HepG2 (cell line): Measurements from ENCODE around the gene STK11. TPM values are rescaled to one million over a fixed set of nuclear protein-coding genes. Genes with fewer than 3 reads are reported as not detected.

Source experiments
- AGO1 ChIP-seq: fragments of 200-400 bp; formaldehyde crosslinking; IDR thresholded peaks from 2 replicates; pipeline ENCODE4 v1.6.1; 2017; ENCODE audit warnings: mild to moderate bottlenecking, low read depth, low read length, moderate library complexity; ENCODE audit not compliant: poor library complexity, severe bottlenecking
- AGO2 ChIP-seq: fragments of 200-400 bp; formaldehyde crosslinking; optimal IDR thresholded peaks from 2 replicates; pipeline ENCODE3; 2017; ENCODE audit warnings: mild to moderate bottlenecking, low read depth, low read length, moderate library complexity
- ATF7 ChIP-seq, 2 experiments: fragments of 450-650 bp in 1 of 2; sonication (generic) in 1 of 2; formaldehyde crosslinking in 1 of 2; IDR thresholded peaks; 2 replicates each; pipeline versions ENCODE4 v1.4.0 to v1.6.1; 2016 to 2020; ENCODE audit warnings: antibody characterized with exemption in 1 of 2, mild to moderate bottlenecking in 1 of 2, missing genetic modification reagents in 1 of 2
- EEA1 ChIP-seq: sonication (generic); formaldehyde crosslinking; IDR thresholded peaks from 2 replicates; pipeline ENCODE4 v1.5.1; 2020; ENCODE audit warnings: mild to moderate bottlenecking, missing genetic modification reagents, borderline replicate concordance
- ELF1 ChIP-seq: sonication (generic); formaldehyde crosslinking; IDR thresholded peaks from 2 replicates; pipeline ENCODE4 v1.4.0; 2020; ENCODE audit warnings: missing genetic modification reagents
- FOXA3 ChIP-seq: IDR thresholded peaks from 2 replicates; pipeline ENCODE4 v1.6.1; 2016; ENCODE audit warnings: missing genetic modification reagents, missing compliant biosample characterization
- FOXO1 ChIP-seq: sonication (generic); formaldehyde crosslinking; IDR thresholded peaks from 2 replicates; pipeline ENCODE4 v1.4.0; 2020; ENCODE audit warnings: missing genetic modification reagents
- GATAD2A ChIP-seq: IDR thresholded peaks from 2 replicates; pipeline ENCODE4 v1.6.1; 2016
- GTF2F1 ChIP-seq: fragments of 150-350 bp; IDR thresholded peaks from 2 replicates; pipeline ENCODE4 v1.6.1; 2014; ENCODE audit warnings: low read length
- HDAC6 ChIP-seq: fragments of 200-600 bp; sonication (generic); IDR thresholded peaks from 2 replicates; pipeline ENCODE4 v1.7.0; 2017; ENCODE audit warnings: mild to moderate bottlenecking, antibody characterized with exemption, low read length, low read depth
- JUND ChIP-seq: sonication (generic); formaldehyde crosslinking; IDR thresholded peaks from 2 replicates; pipeline ENCODE4 v1.8.0; 2022; ENCODE audit warnings: mild to moderate bottlenecking, missing genetic modification reagents
- MEIS2 ChIP-seq: sonication (generic); formaldehyde crosslinking; IDR thresholded peaks from 2 replicates; pipeline ENCODE4 v1.9.0; 2021; ENCODE audit warnings: mild to moderate bottlenecking, missing genetic modification reagents
- PBX3 ChIP-seq: sonication (generic); formaldehyde crosslinking; IDR thresholded peaks from 2 replicates; pipeline ENCODE4 v1.8.1; 2023; ENCODE audit warnings: missing genetic modification reagents, inconsistent platforms, borderline replicate concordance
- RFX5 ChIP-seq: IDR thresholded peaks from 2 replicates; pipeline ENCODE4 v1.6.1; 2011; ENCODE audit warnings: low read depth, low read length, improper control_type of control experiment
- THRA ChIP-seq: sonication (generic); formaldehyde crosslinking; IDR thresholded peaks from 2 replicates; pipeline ENCODE4 v1.4.0; 2020; ENCODE audit warnings: missing genetic modification reagents, borderline replicate concordance
- TMF1 ChIP-seq: sonication (generic); formaldehyde crosslinking; IDR thresholded peaks from 2 replicates; pipeline ENCODE4 v1.8.1; 2022; ENCODE audit warnings: low read depth, missing genetic modification reagents
- XRCC5 ChIP-seq: fragments of 200-400 bp; formaldehyde crosslinking; optimal IDR thresholded peaks from 2 replicates; pipeline ENCODE3; 2017; ENCODE audit warnings: mild to moderate bottlenecking, low read length
- ZBTB38 ChIP-seq: sonication (generic); formaldehyde crosslinking; IDR thresholded peaks from 2 replicates; pipeline ENCODE4 v1.5.1; 2020; ENCODE audit warnings: mild to moderate bottlenecking, missing genetic modification reagents
- ZKSCAN5 ChIP-seq: sonication (generic); formaldehyde crosslinking; IDR thresholded peaks from 2 replicates; pipeline ENCODE4 v1.5.1; 2020; ENCODE audit warnings: mild to moderate bottlenecking, missing genetic modification reagents
- ZNF296 ChIP-seq: sonication (generic); formaldehyde crosslinking; conservative IDR thresholded peaks from 2 replicates; pipeline ENCODE4 v1.5.0; 2020; ENCODE audit warnings: mild to moderate bottlenecking, missing genetic modification reagents
- ZNF34 ChIP-seq: sonication (generic); formaldehyde crosslinking; IDR thresholded peaks from 2 replicates; pipeline ENCODE4 v1.4.0; 2020; ENCODE audit warnings: mild to moderate bottlenecking, missing genetic modification reagents, borderline replicate concordance
- ZNF383 ChIP-seq: sonication (generic); formaldehyde crosslinking; IDR thresholded peaks from 2 replicates; pipeline ENCODE4 v1.4.0; 2020; ENCODE audit warnings: missing genetic modification reagents, mild to moderate bottlenecking, borderline replicate concordance
- ZNF703 ChIP-seq: sonication (generic); formaldehyde crosslinking; IDR thresholded peaks from 2 replicates; pipeline ENCODE4 v1.5.1; 2020; ENCODE audit warnings: missing genetic modification reagents, mild to moderate bottlenecking, moderate library complexity, borderline replicate concordance
- polyA plus RNA-seq, 8 experiments: library from polyadenylated mRNA; depleted of rRNA in 3 of 8; stranded (reverse) in 7 of 8; unstranded in 1 of 8; fragments of >200 nt; fragmentation: Illumina TruSeq in 4 of 8; extraction: Trizol in 4 of 8; gene quantifications; 2 replicates each; pipeline versions ENCODE4 v1.2.1 to v1.2.3, GENCODE V29; 2011 to 2016; ENCODE audit warnings: low read depth in 4 of 8, missing spikeins in 1 of 8, mixed read lengths in 1 of 8; ENCODE audit not compliant: insufficient read depth in 1 of 8
- total RNA-seq, 5 experiments: library from RNA; depleted of rRNA; stranded (reverse); fragments of >200 nt; fragmentation: Illumina TruSeq; extraction: Trizol; gene quantifications; 2 replicates each; pipeline ENCODE4 v1.2.3, GENCODE V29; 2016; ENCODE audit warnings: low read depth in 1 of 5
- TF ChIP-seq, protein P1 (sequence below): sonication (generic); formaldehyde crosslinking; IDR thresholded peaks from 2 replicates; pipeline ENCODE4 v1.5.0; 2020; ENCODE audit warnings: mild to moderate bottlenecking, missing genetic modification reagents, borderline replicate concordance

Gene STK11
- total and polyA plus RNA-seq, 2 of the 13 experiments (the other 11 are each of a cell fraction or from before 2014, with no cell fraction given) = 27.5 to 43.6 TPM

GRCh38 chr19:1170938-1171754 lies 34.4 kb upstream of the STK11 start (continued):
- TF ChIP-seq PBX3 (no peak), ZNF703 (CRISPR knock-in tag) (no peak), GTF2F1 (no peak), AGO2 (peak; percentile 51), XRCC5 (peak; percentile 14), HDAC6 (no peak), ZNF383 (CRISPR knock-in tag) (no peak), THRA (CRISPR knock-in tag) (0 out of 2 replicates have a peak, but pooled peaks have one; percentile 32), ELF1 (CRISPR knock-in tag) (peak; percentile 50; the same call in 1 of the 2 replicates), GATAD2A (CRISPR knock-in tag) (peak; percentile 38; the same call in 1 of the 2 replicates), FOXO1 (CRISPR knock-in tag) (0 out of 2 replicates have a peak, but pooled peaks have one; percentile 9), FOXA3 (CRISPR knock-in tag) (peak; percentile 40; the same call in 1 of the 2 replicates), ZBTB38 (CRISPR knock-in tag) (peak; percentile 88), RFX5 (no peak), JUND (CRISPR knock-in tag) (no peak; the same call in 1 of the 2 replicates), ZNF296 (no peak), ATF7 (IDR thresholded peaks at IDR 0.05) (no peak), ATF7 (CRISPR knock-in tag; IDR thresholded peaks at IDR 0.05) (no peak), EEA1 (CRISPR knock-in tag) (no peak), ZKSCAN5 (CRISPR knock-in tag) (no peak), ZNF34 (no peak), MEIS2 (no peak), AGO1 (peak; percentile 34), TMF1 (CRISPR knock-in tag) (no peak)
- TF ChIP-seq, protein P1, sequence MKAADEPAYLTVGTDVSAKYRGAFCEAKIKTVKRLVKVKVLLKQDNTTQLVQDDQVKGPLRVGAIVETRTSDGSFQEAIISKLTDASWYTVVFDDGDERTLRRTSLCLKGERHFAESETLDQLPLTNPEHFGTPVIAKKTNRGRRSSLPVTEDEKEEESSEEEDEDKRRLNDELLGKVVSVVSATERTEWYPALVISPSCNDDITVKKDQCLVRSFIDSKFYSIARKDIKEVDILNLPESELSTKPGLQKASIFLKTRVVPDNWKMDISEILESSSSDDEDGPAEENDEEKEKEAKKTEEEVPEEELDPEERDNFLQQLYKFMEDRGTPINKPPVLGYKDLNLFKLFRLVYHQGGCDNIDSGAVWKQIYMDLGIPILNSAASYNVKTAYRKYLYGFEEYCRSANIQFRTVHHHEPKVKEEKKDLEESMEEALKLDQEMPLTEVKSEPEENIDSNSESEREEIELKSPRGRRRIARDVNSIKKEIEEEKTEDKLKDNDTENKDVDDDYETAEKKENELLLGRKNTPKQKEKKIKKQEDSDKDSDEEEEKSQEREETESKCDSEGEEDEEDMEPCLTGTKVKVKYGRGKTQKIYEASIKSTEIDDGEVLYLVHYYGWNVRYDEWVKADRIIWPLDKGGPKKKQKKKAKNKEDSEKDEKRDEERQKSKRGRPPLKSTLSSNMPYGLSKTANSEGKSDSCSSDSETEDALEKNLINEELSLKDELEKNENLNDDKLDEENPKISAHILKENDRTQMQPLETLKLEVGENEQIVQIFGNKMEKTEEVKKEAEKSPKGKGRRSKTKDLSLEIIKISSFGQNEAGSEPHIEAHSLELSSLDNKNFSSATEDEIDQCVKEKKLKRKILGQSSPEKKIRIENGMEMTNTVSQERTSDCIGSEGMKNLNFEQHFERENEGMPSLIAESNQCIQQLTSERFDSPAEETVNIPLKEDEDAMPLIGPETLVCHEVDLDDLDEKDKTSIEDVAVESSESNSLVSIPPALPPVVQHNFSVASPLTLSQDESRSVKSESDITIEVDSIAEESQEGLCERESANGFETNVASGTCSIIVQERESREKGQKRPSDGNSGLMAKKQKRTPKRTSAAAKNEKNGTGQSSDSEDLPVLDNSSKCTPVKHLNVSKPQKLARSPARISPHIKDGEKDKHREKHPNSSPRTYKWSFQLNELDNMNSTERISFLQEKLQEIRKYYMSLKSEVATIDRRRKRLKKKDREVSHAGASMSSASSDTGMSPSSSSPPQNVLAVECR (CRISPR knock-in tag) = peak; percentile 48
